SIG-M5 (cell line): ENCODE data around the gene RITA1.

ENCODE experiments used
- DNase-seq: peaks from one replicate; lab custom pipeline; 2025; lab: John Stamatoyannopoulos, UW

Gene RITA1

GRCh38 chr12:113180333-113180732 lies 5.2 kb upstream of the RITA1 start:
- DNase-seq, result no peak

- no peak for DNase-seq
These were observed 3.5 kb upstream of the RITA1 start for GRCh38 chr12:113181975-113182374.

GRCh38 chr12:113183030-113183589 lies 2.4 kb upstream of the RITA1 start:
- DNase-seq, result no peak

GRCh38 chr12:113184098-113184899 lies 1.2 kb upstream of the RITA1 start:
- DNase-seq, result no peak

- peak; percentile 74 for DNase-seq
These were observed 681 bp upstream of the RITA1 start for GRCh38 chr12:113184900-113185179.

- no peak for DNase-seq
These were observed 478 bp downstream of the RITA1 start for GRCh38 chr12:113186033-113186365.

GRCh38 chr12:113186666-113187325 lies 1.3 kb downstream of the RITA1 start:
- no peak for DNase-seq

- no peak for DNase-seq
These were observed 3.8 kb downstream of the RITA1 start for GRCh38 chr12:113189361-113189760.

- DNase-seq, result no peak
These were observed 5.2 kb downstream of the RITA1 start for GRCh38 chr12:113190761-113191160.

- DNase-seq, result no peak
These were observed 5.7 kb downstream of the RITA1 start for GRCh38 chr12:113191227-113191626.

- DNase-seq, result no peak
These were observed 9.5 kb downstream of the RITA1 start for GRCh38 chr12:113194971-113195391.

- no peak for DNase-seq
These were observed 10.1 kb downstream of the RITA1 start for GRCh38 chr12:113195598-113195997.

GRCh38 chr12:113196582-113196981 lies 11.1 kb downstream of the RITA1 start:
- no peak for DNase-seq

GRCh38 chr12:113196990-113197389 lies 11.5 kb downstream of the RITA1 start:
- no peak for DNase-seq

GRCh38 chr12:113197518-113198077 lies 12.1 kb downstream of the RITA1 start:
- DNase-seq, result no peak

GRCh38 chr12:113198296-113198695 lies 12.8 kb downstream of the RITA1 start:
- DNase-seq, result no peak

- DNase-seq, result no peak
These were observed 14.7 kb downstream of the RITA1 start for GRCh38 chr12:113200021-113200797.

- DNase-seq, result no peak
These were observed 16.0 kb downstream of the RITA1 start for GRCh38 chr12:113201187-113202177.

GRCh38 chr12:113202300-113203075 lies 17.0 kb downstream of the RITA1 start:
- DNase-seq, result no peak
